Prostate gland (tissue), 2 donors: ENCODE results near the gene TNFSF4.

Experiments
- CTCF ChIP-seq, 4 experiments: fragments of 200-600 bp in 2 of 4; fragments of 450-650 bp in 2 of 4; sonication (generic) in 2 of 4; IDR thresholded peaks; 1 replicate in 3 of 4; 2 replicates in 1 of 4; pipeline ENCODE4 v1.5.1; 2016 to 2019; ENCODE audit warnings: antibody characterized with exemption in 4 of 4, mild to moderate bottlenecking in 2 of 4, moderate library complexity in 2 of 4
- POLR2A ChIP-seq: fragments of 450-650 bp; IDR thresholded peaks from one replicate; pipeline ENCODE4 v1.6.1; 2016; ENCODE audit warnings: antibody characterized with exemption, mild to moderate bottlenecking

GRCh38 chr1:173181791-173182190 lies 25.3 kb downstream of the TNFSF4 start:
- TF ChIP-seq POLR2A (no peak), CTCF (IDR thresholded peaks at IDR 0.05) (no peak)
